CD4-positive, alpha-beta memory T cell (primary cell): ENCODE data around the gene CEBPB. TPM values are rescaled to one million over a fixed set of nuclear protein-coding genes. Genes with fewer than 3 reads are reported as not detected.
A peak's percentile ranks its signal among the peaks of the same experiment; 100 is the strongest.

ENCODE experiments used
- CTCF ChIA-PET: fragments of 350-600 bp; sonication (Branson Sonifier 250); formaldehyde crosslinking; loops from one replicate; lab custom pipeline; 2021; ENCODE audit warnings: inconsistent platforms; ENCODE audit not compliant: partially characterized antibody; lab: Charles Lee
- POLR2A ChIA-PET: fragments of 350-600 bp; sonication (Branson Sonifier 250); formaldehyde crosslinking; loops from one replicate; lab custom pipeline; 2021; ENCODE audit not compliant: partially characterized antibody; lab: Charles Lee
- DNase-seq, 5 donors: peaks; one replicate each; pipeline versions ENCODE4 v3.0.0 to v3.0.0-alpha.2; 2020 to 2022; ENCODE audit warnings: mixed read lengths in 1 of 5
- H3K27ac ChIP-seq: one replicate; pipeline ENCODE4 v1.7.0; 2013; ENCODE audit warnings: low read depth, low read length
- H3K27me3 ChIP-seq: 2 replicates; pipeline ENCODE4 v1.7.0; 2013; ENCODE audit warnings: mild to moderate bottlenecking, low read length, moderate library complexity; ENCODE audit not compliant: insufficient read depth
- H3K36me3 ChIP-seq: 2 replicates; pipeline ENCODE4 v1.7.0; 2013; ENCODE audit warnings: mild to moderate bottlenecking, low read length, moderate library complexity; ENCODE audit not compliant: insufficient read depth
- H3K4me1 ChIP-seq: 2 replicates; pipeline ENCODE4 v1.7.0; 2013; ENCODE audit warnings: mild to moderate bottlenecking, low read length, moderate library complexity; ENCODE audit not compliant: insufficient read depth
- H3K4me3 ChIP-seq, 2 donors: one replicate each; pipeline ENCODE4 v1.7.0; 2013; ENCODE audit warnings: low read length in 2 of 2, mild to moderate bottlenecking in 1 of 2
- H3K9me3 ChIP-seq, 2 donors: one replicate each; pipeline ENCODE4 v1.7.0; 2013; ENCODE audit warnings: low read length in 2 of 2, control low read depth in 1 of 2; ENCODE audit not compliant: control insufficient read depth in 1 of 2
- H3K27ac Mint-ChIP-seq, 7 donors: one replicate each; pipeline ENCODE4 v1.8.0; 2020 to 2021; ENCODE audit warnings: mixed read lengths in 7 of 7, mild to moderate bottlenecking in 6 of 7, inconsistent platforms in 3 of 7, moderate library complexity in 3 of 7
- H3K27me3 Mint-ChIP-seq, 2 donors: one replicate each; pipeline ENCODE4 v1.8.0; 2020 to 2021; ENCODE audit warnings: mixed read lengths in 2 of 2
- H3K36me3 Mint-ChIP-seq, 2 donors: one replicate each; pipeline ENCODE4 v1.8.0; 2020 to 2021; ENCODE audit warnings: mixed read lengths in 2 of 2, inconsistent platforms in 1 of 2, mild to moderate bottlenecking in 1 of 2
- H3K4me1 Mint-ChIP-seq, 4 donors: one replicate each; pipeline ENCODE4 v1.8.0; 2020 to 2021; ENCODE audit warnings: mixed read lengths in 4 of 4, mild to moderate bottlenecking in 1 of 4
- H3K4me3 Mint-ChIP-seq, 8 donors: one replicate each; pipeline ENCODE4 v1.8.0; 2020 to 2021; ENCODE audit warnings: mixed read lengths in 8 of 8, mild to moderate bottlenecking in 7 of 8, moderate library complexity in 6 of 8, inconsistent platforms in 3 of 8
- H3K9me3 Mint-ChIP-seq, 8 donors: one replicate each; pipeline ENCODE4 v1.8.0; 2020 to 2021; ENCODE audit warnings: mixed read lengths in 8 of 8, mild to moderate bottlenecking in 5 of 8, inconsistent platforms in 3 of 8, moderate library complexity in 1 of 8
- intact Hi-C: fragments of 100-400 bp; cut with micrococcal nuclease; formaldehyde crosslinking; loops from one replicate; pipeline ENCODE4 v1.15.1; 2023
- polyA plus RNA-seq, 2 donors: library from polyadenylated mRNA; unstranded; fragments of 300-500 nt; fragmentation: Illumina TruSeq; gene quantifications; one replicate each; pipeline ENCODE4 v1.2.3, GENCODE V29; 2021
- total RNA-seq, 2 experiments: library from RNA; stranded (reverse); gene quantifications; one replicate each; pipeline ENCODE4 v1.2.3, GENCODE V29; 2021

Gene CEBPB
- total RNA-seq (10 to 100 TPM; 32.7 to 34.3 TPM), polyA plus RNA-seq (10 to 100 TPM; 12.8 to 23.5 TPM)

DNA sequence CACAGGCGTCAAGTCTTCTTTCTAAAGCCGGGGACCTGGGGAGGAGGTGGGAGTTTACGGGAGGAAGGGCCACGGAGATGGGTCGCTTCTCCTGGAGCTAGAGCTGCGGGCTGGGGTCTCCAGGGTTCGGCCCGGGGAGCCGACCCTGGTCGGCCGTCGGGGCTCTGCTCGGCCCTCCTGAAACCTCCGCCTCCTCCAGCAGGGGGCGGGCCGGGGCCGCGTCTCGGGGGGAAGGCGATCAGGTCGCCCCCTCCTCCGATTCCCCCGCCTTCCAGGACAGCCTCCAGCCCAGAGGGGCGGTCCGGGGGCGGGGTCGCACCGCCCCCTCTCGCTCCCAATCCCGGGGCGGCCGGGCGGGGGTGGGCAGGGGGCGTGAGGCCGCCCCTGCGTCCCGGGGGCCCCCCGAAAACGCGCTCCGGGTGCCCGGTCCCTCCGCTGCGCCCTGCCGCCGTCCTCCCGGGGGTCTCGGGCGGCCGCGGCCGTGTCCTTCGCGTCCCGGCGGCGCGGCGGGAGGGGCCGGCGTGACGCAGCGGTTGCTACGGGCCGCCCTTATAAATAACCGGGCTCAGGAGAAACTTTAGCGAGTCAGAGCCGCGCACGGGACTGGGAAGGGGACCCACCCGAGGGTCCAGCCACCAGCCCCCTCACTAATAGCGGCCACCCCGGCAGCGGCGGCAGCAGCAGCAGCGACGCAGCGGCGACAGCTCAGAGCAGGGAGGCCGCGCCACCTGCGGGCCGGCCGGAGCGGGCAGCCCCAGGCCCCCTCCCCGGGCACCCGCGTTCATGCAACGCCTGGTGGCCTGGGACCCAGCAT lies at the start of gene CEBPB:
Gene CEBPB, plus strand, starts transcription at position 580 of the 814 bp plus-strand sequence. Its CDS starts 204 bp downstream, at position 784.
- peak within 1 kb of the TSS; percentile 52 to 97 (median 78) for H3K27ac Mint-ChIP-seq
- Histone ChIP-seq H3K27me3 (no peaks in the 10 kb centered on the region), H3K4me1 (peaks cover 34% of the 10 kb centered on the region), H3K36me3 (peaks cover 3% of the 10 kb centered on the region), H3K9me3 (no peaks in the 10 kb centered on the region), H3K4me3 (peak within 1 kb of the TSS in 1 of 2 donors; percentile 76), H3K27ac (peak within 1 kb of the TSS; percentile 70)
- peaks cover 0 to 2% (median 0%) of the 10 kb centered on the region in 8 donors for H3K9me3 Mint-ChIP-seq
- peak within 1 kb of the TSS; percentile 77 to 86 (median 84) for H3K4me3 Mint-ChIP-seq
- peaks cover under 1 to 12% of the 10 kb centered on the region in 2 donors for H3K36me3 Mint-ChIP-seq
- peaks cover 9 to 44% (median 27%) of the 10 kb centered on the region in 4 donors for H3K4me1 Mint-ChIP-seq
- H3K27me3 Mint-ChIP-seq: peaks cover 4 to 8% of the 10 kb centered on the region in 2 donors
- intact Hi-C loops: loop anchor here (1.0 to 5.0 kb wide), 4 partner anchors 197 to 320 kb away; partner anchors contain the start of gene PTPN1
- CTCF ChIA-PET: interaction anchor here (0.7 to 14.2 kb wide), 8 partner anchors 9 to 384 kb away, joined by 3 to 330 read pairs (median 4); no protein-coding TSS in a partner anchor
- peak; percentile 79 to 86 (median 82) for DNase-seq
- POLR2A ChIA-PET: interaction anchor here (0.8 to 4.4 kb wide), 24 partner anchors 12 to 559 kb away, joined by 3 to 23 read pairs (median 5); partner anchors contain the start of genes PARD6B, PEDS1, PTPN1 and UBE2V1

DNA sequence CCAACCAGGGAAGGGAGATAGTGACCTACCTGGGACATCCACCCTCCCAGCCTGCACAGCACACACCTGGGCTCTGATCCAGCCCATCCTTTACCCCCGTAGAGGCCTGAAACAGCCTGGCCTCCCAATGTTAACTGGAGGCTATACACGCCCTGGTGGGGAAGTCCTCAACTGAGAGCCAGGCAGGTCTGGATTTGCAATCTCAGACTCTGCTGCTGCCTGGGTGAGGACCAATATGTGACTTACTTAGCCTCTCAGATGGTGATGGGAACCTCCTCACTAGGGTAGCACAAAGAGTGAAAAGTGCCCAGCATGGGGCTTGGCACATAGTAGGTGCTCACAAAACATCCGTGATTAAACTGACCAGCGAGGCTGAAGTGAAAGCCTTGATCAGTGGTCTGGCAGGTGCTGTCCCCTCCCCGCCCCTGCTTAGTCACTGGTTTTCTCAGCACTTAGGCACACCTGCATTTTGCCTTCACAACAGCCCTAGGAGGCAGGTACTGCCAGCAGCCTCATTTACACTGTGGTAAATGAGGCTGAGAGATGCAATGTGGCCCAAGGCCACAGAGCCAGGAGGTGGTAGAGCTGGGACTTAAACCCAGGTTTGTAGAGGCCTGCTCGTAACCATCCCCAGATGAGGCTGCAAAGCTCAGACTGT lies 49.5 kb upstream of the CEBPB start:
- POLR2A ChIA-PET: interaction anchor here (0.5 kb wide), 1 partner anchor 50 kb away, joined by 3 read pairs; no protein-coding TSS in a partner anchor
- H3K4me3 ChIP-seq: no peak overlapping the region
- intact Hi-C loops: no loop called here
- Mint-ChIP-seq H3K27ac (peak overlapping the region in 3 of 7 donors; percentile 36 to 52 (median 37)), H3K27me3 (no peaks in the 10 kb centered on the region), H3K9me3 (no peaks in the 10 kb centered on the region), H3K4me1 (peaks cover 17 to 32% (median 27%) of the 10 kb centered on the region in 4 donors), H3K36me3 (peaks cover 23 to 50% of the 10 kb centered on the region in 2 donors), H3K4me3 (no peak overlapping the region)
- no peaks in the 10 kb centered on the region for H3K9me3 ChIP-seq
- H3K36me3 ChIP-seq: peaks cover 37% of the 10 kb centered on the region
- no peak for DNase-seq
- H3K27ac ChIP-seq: no peak overlapping the region
- CTCF ChIA-PET: interaction anchor here (1.5 kb wide), 1 partner anchor 20 kb away, joined by 3 read pairs; no protein-coding TSS in a partner anchor
- H3K4me1 ChIP-seq: peaks cover 7% of the 10 kb centered on the region
- H3K27me3 ChIP-seq: no peaks in the 10 kb centered on the region

DNA sequence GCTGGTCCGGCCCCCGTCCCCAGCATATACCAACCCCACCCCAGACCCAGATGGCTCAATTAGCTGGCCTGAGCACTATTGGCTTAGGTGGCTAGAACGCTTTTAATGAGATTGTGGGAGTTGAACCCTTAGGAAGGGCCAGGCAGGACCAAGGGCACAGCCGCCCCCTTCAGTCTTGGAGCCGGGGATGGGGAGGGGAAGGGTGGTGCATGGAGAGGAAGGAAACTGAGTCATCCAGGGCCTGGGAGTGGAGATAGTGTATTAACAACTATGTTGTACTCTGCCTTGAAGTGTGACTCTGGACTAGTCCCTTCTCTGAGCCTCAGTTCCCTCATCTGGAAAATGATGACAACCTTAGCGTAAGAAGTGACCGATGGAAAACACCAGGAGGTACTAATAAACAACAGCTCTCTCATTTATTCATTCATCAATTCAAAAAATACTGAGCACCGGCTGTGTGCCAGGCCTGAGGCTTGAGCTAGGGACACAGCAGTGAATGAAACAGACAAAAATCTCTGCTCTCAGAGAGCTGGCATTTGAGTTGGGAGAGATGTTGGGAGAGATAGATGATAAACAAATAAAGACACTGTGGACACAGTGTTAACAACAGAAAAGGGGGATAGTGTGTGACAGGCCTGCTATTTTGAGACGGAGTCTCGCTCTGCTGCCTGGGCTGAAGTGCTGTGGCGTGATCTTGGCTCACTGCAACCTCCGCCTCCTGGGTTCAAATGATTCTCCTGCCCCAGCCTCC lies 48.6 kb upstream of the CEBPB start:
- Mint-ChIP-seq H3K9me3 (no peaks in the 10 kb centered on the region), H3K27me3 (no peaks in the 10 kb centered on the region), H3K4me3 (no peak overlapping the region), H3K36me3 (peaks cover 26 to 52% of the 10 kb centered on the region in 2 donors), H3K4me1 (peaks cover 23 to 41% (median 32%) of the 10 kb centered on the region in 4 donors), H3K27ac (peak overlapping the region in 6 of 7 donors; percentile 18 to 74 (median 59))
- POLR2A ChIA-PET: interaction anchor here (0.5 to 1.6 kb wide), 4 partner anchors 8 to 71 kb away, joined by 3 to 9 read pairs (median 4); partner anchors contain the start of gene PEDS1
- intact Hi-C loops: no loop called here
- CTCF ChIA-PET: interaction anchor here (1.2 kb wide), 1 partner anchor 19 kb away, joined by 4 read pairs; no protein-coding TSS in a partner anchor
- Histone ChIP-seq H3K4me3 (no peak overlapping the region), H3K27me3 (no peaks in the 10 kb centered on the region), H3K4me1 (peaks cover 15% of the 10 kb centered on the region), H3K9me3 (no peaks in the 10 kb centered on the region), H3K36me3 (peaks cover 37% of the 10 kb centered on the region), H3K27ac (no peak overlapping the region)
- no peak for DNase-seq

DNA sequence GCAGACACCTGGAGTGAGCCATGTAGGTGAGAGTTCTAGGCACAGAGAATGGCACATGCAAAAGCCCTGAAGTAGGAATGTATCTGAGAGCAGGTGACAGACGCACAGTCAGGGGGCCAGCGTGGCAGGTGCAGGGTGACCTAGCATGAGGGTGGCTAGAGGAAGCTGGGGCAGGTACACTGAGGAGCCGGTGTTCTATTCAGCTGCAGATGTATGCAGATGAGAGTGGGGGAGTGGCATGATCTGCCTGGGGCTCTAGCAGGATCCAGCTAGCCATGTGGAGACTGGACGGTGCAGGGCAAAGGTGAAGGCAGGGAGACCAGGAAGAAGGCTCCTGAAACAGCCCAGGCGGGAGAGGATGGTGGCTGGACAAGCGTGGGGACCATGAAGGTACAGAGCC lies 47.8 kb upstream of the CEBPB start:
- no peaks in the 10 kb centered on the region for H3K27me3 Mint-ChIP-seq
- H3K4me1 ChIP-seq: peaks cover 23% of the 10 kb centered on the region
- no peak overlapping the region for H3K4me3 Mint-ChIP-seq
- DNase-seq: no peak
- H3K4me1 Mint-ChIP-seq: peaks cover 29 to 42% (median 37%) of the 10 kb centered on the region in 4 donors
- intact Hi-C loops: no loop called here
- peaks cover 37% of the 10 kb centered on the region for H3K36me3 ChIP-seq
- H3K36me3 Mint-ChIP-seq: peaks cover 27 to 52% of the 10 kb centered on the region in 2 donors
- H3K27ac ChIP-seq: no peak overlapping the region
- no peaks in the 10 kb centered on the region for H3K9me3 Mint-ChIP-seq
- no peak overlapping the region for H3K4me3 ChIP-seq
- H3K27me3 ChIP-seq: no peaks in the 10 kb centered on the region
- POLR2A ChIA-PET: interaction anchor here (1.4 to 1.6 kb wide), 2 partner anchors 9 to 10 kb away, joined by 4 to 9 read pairs; partner anchors contain the start of gene PEDS1
- H3K9me3 ChIP-seq: no peaks in the 10 kb centered on the region
- peak overlapping the region in 3 of 7 donors; percentile 27 to 72 (median 33) for H3K27ac Mint-ChIP-seq
- CTCF ChIA-PET: interaction anchor here (0.6 to 2.4 kb wide), 3 partner anchors 20 to 72 kb away, joined by 3 to 5 read pairs (median 4); no protein-coding TSS in a partner anchor

DNA sequence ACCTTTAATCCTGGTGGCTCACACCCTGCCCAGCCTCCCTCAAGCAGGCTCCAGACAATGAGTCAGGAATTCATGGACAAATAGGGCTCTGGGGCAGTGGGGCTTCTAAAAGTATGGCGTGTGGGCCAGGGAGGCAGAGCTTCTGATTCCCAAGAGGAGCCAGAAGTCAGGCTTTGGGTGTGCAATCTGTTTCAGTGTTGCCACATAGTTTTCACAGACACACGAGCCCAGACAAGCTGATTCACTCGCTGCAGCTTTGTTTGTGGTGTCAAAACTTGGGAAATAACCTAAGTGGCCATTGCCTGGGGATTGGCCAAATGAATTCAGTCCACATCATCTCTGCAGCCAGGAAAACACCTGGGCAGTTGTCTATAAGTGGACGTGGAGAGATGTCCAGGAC lies 46.3 kb upstream of the CEBPB start:
- H3K36me3 Mint-ChIP-seq: peaks cover 27 to 50% of the 10 kb centered on the region in 2 donors
- H3K27me3 Mint-ChIP-seq: no peaks in the 10 kb centered on the region
- ChIA-PET POLR2A (interaction anchor here (1.2 kb wide), 1 partner anchor 25 kb away, joined by 3 read pairs; no protein-coding TSS in a partner anchor), CTCF (interaction anchor here (0.6 to 2.4 kb wide), 4 partner anchors 24 to 74 kb away, joined by 3 to 5 read pairs (median 5); no protein-coding TSS in a partner anchor)
- H3K36me3 ChIP-seq: peaks cover 34% of the 10 kb centered on the region
- DNase-seq: no peak
- no peak overlapping the region for H3K4me3 ChIP-seq
- peaks cover 36 to 52% (median 45%) of the 10 kb centered on the region in 4 donors for H3K4me1 Mint-ChIP-seq
- peak overlapping the region in 4 of 7 donors; percentile 17 to 57 (median 29) for H3K27ac Mint-ChIP-seq
- no peak overlapping the region for H3K4me3 Mint-ChIP-seq
- no peaks in the 10 kb centered on the region for H3K9me3 ChIP-seq
- intact Hi-C loops: no loop called here
- no peaks in the 10 kb centered on the region for H3K27me3 ChIP-seq
- no peak overlapping the region for H3K27ac ChIP-seq
- H3K4me1 ChIP-seq: peaks cover 39% of the 10 kb centered on the region
- no peaks in the 10 kb centered on the region for H3K9me3 Mint-ChIP-seq

DNA sequence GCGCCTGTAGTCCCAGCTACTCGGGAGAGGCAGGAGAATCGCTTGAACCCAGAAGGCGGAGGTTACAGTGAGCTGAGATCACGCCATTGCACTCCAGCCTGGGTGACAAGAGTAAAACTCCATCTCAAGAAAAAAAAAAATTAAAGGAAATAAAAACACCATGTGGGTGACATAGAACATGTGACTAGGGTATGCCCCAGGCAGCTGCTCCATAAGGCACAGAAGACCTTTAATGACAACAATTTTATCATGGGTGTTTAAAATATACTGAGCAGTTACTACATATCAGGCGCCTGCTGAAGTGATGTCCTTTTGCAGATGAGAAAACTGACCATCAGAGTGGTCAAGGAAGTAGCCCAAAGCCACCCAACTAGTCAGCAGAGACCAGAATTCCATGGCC lies 45.1 kb upstream of the CEBPB start:
- CTCF ChIA-PET: interaction anchor here (0.8 to 2.0 kb wide), 3 partner anchors 22 to 33 kb away, joined by 3 to 5 read pairs (median 5); no protein-coding TSS in a partner anchor
- peaks cover 39 to 56% (median 50%) of the 10 kb centered on the region in 4 donors for H3K4me1 Mint-ChIP-seq
- H3K27ac ChIP-seq: peak overlapping the region; percentile 78
- DNase-seq: no peak
- peaks cover 23 to 40% of the 10 kb centered on the region in 2 donors for H3K36me3 Mint-ChIP-seq
- peaks cover 50% of the 10 kb centered on the region for H3K4me1 ChIP-seq
- H3K27me3 ChIP-seq: no peaks in the 10 kb centered on the region
- H3K36me3 ChIP-seq: peaks cover 32% of the 10 kb centered on the region
- intact Hi-C loops: no loop called here
- no peak overlapping the region for H3K4me3 ChIP-seq
- peak overlapping the region in 5 of 7 donors; percentile 47 to 99 (median 98) for H3K27ac Mint-ChIP-seq
- no peaks in the 10 kb centered on the region for H3K9me3 ChIP-seq
- POLR2A ChIA-PET: interaction anchor here (0.7 kb wide), 1 partner anchor 8 kb away, joined by 3 read pairs; no protein-coding TSS in a partner anchor
- no peaks in the 10 kb centered on the region for H3K27me3 Mint-ChIP-seq
- no peaks in the 10 kb centered on the region for H3K9me3 Mint-ChIP-seq
- H3K4me3 Mint-ChIP-seq: peak overlapping the region in 3 of 8 donors; percentile 27 to 85 (median 46)
